SH-SY5Y (cell line): ENCODE results near the gene LHFPL5.

Experiments
- GATA2 ChIP-seq: IDR thresholded peaks from 2 replicates; pipeline ENCODE4 v1.6.1; 2011; ENCODE audit warnings: mild to moderate bottlenecking, low read depth, low read length
- GATA3 ChIP-seq: IDR thresholded peaks from 2 replicates; pipeline ENCODE4 v1.6.1; 2011; ENCODE audit warnings: low read depth, mild to moderate bottlenecking, low read length, moderate library complexity

DNA sequence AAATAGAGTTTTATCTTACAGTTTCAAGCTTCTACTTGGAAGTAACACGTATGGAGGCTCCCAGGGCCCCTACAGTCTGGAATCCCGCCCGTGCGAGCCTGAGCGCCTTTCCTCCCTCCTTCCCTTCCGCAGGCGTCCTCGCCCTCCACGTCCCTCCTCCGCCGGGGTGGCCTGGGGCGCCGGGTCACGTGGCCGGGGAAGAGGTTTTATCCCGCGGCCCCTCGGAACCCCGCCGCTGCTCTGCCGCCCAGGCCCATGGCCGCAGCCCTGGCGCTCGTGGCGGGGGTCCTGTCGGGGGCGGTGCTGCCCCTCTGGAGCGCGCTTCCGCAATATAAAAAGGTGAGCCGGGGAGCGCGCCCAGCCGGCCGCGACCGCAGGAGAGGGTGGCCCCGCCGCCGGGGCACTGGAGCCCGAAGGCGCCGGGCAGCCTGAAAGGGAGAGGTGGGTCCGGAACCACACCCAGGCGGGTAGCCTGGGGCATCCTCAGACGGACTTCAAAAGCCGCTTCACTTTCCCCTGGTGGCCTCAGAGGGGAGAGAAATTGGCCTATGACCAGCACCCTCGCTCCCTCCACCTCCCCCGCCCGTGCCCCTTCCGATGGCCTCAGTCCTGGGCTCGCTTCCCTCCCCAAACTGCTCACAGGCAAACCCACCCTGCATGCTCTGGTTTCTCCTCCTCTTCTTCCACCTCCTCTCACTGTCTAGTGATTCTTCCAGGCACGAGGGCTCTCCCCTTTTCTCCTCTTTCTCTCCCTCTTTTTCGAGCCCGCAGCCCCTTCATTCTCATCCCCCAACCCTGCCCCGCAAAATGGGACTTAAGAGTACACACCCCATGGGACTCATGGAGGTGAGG, 28.6 kb upstream of the LHFPL5 start, which contains the start of gene CLPSL2:
- TF ChIP-seq GATA2 (no peak), GATA3 (no peak)
